ENCODE results near the gene LRCH4.

LRCH4 gene

GRCh38 chr7:100584683-100585510 lies 1.0 kb downstream of the LRCH4 start:
- peaks cover 7% of the 10 kb centered on the region for H3K27me3 ChIP-seq (ENCODE audit: control insufficient read depth, insufficient read depth, low read length)
- peak overlapping the region; percentile 84 for H3K9ac ChIP-seq (ENCODE audit: low read length)
- no peaks in the 10 kb centered on the region for H3K9me3 ChIP-seq (ENCODE audit: control insufficient read depth, low read length)
- peaks cover 20% of the 10 kb centered on the region for H3K36me3 ChIP-seq (ENCODE audit: control insufficient read depth, insufficient read depth, low read length)
- peak overlapping the region; percentile 66 for H3K4me3 ChIP-seq (ENCODE audit: low read length)
- H3K4me1 ChIP-seq (ENCODE audit: control insufficient read depth, insufficient read depth, low read length): peaks cover 39% of the 10 kb centered on the region

DNA sequence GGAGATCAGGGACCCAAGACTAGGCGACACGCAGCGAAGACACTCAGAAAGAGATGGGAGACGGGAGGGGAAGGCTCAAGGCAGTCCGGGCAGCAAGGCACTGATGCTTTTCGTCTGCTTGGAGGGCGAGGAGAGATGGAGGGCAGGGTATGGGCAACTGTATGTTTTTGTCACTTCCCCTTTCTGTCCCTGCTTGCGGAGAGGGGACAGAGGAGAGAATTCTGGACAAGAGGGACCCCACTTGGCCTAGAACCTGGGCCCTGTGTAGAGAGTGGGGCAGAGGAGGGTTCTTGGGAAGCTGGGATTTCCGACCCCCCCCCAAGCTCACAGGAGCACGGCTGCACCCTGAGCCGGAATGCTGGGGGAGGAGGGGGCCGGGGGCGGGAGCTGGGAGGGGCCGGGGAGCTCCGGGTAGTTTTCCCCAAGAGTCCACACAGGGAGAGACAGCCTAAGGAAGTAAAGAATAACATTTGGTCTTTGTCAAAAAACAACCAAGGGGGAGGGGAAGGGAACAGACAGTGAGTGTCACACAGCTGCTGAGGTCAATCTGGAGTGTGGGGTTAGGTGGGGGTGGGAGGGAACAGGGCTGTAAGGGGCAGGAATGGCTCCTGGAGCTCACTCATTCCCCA lies 1.8 kb downstream of the LRCH4 start:
- H3K36me3 ChIP-seq (ENCODE audit: control insufficient read depth, insufficient read depth, low read length): peaks cover 22% of the 10 kb centered on the region
- H3K9ac ChIP-seq (ENCODE audit: low read length): peak overlapping the region; percentile 84
- no peaks in the 10 kb centered on the region for H3K27me3 ChIP-seq (ENCODE audit: control insufficient read depth, insufficient read depth, low read length)
- H3K4me1 ChIP-seq (ENCODE audit: control insufficient read depth, insufficient read depth, low read length): peaks cover 39% of the 10 kb centered on the region
- H3K4me3 ChIP-seq (ENCODE audit: low read length): peak overlapping the region; percentile 66
- H3K9me3 ChIP-seq (ENCODE audit: control insufficient read depth, low read length): no peaks in the 10 kb centered on the region

DNA sequence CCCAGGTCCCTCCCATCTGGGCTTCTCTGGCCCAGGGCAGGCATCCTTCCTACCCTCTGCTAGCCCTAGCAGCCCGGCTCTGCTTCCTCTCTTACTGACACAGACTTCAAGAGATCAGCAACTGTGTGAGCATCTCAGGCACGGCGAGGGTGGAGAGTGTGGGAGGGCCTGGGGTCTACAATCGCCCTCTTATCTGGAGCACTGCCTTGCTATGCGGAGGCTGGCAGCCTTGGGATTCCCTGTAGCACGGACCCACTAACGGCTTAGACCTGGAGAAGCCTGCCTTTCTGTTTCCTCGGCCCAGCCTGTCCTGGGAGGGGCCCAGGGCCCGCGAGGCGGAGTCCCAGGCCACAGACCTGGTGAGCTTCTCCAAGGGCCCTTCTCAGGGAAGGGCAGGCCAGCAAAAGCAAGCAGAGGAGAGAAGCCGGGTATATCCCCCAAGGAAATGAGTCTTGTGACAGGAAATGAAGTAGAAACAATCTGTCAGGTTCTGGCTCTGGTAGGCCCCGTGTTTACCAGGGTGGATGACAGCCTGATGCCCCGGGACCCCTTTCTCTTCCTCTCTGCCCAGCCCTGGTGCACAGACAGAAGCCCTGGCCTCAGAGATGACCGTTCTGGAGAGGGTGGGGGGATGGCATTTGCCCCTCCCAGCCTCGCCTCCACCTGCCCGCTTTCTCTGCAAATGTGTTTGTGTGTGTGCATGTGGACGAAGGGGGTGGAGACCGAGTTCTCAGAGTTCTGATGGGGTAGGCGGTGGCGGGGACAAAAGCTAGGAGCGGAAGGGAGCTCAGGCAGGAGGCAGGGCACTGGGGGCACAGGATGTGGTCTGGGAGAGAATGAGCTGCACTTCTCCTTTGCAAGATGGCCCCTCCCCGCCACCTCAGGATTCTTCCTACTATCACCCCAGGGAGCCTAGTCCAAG lies 2.5 kb downstream of the LRCH4 start:
- peaks cover 29% of the 10 kb centered on the region for H3K36me3 ChIP-seq (ENCODE audit: control insufficient read depth, insufficient read depth, low read length)
- H3K9me3 ChIP-seq (ENCODE audit: control insufficient read depth, low read length): no peaks in the 10 kb centered on the region
- peaks cover 39% of the 10 kb centered on the region for H3K4me1 ChIP-seq (ENCODE audit: control insufficient read depth, insufficient read depth, low read length)
- peak overlapping the region; percentile 49 for H3K9ac ChIP-seq (ENCODE audit: low read length)
- H3K27me3 ChIP-seq (ENCODE audit: control insufficient read depth, insufficient read depth, low read length): no peaks in the 10 kb centered on the region
- H3K4me3 ChIP-seq (ENCODE audit: low read length): no peak overlapping the region

- peaks cover 36% of the 10 kb centered on the region for H3K36me3 ChIP-seq (ENCODE audit: control insufficient read depth, insufficient read depth, low read length)
These were observed 3.3 kb downstream of the LRCH4 start for GRCh38 chr7:100582650-100583049.

DNA sequence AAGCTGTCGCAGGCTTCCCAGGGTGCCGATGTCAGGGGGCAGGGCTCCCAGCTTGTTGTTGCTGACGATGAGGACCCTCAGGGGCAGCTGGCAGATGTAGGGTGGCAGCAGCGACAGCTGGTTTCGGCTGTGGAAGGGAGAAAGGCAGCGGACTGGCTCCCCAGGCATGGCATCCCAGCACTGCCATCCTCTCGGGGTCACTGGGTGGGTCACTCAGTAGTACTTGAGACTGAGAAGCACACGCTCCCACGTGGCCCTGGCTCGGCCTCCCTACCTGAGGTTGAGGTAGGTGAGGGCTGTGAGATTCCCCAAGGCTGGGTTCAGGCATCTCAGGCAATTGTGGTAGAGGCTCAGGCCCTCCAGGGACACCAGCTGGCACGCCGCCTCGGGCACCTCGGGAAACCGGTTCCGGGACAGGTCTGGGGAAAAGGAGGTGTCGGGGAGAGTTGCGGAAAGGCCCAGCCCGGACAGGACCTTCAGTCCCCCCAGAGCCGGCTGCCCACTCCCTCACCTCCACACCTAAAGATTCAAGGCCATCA lies 3.8 kb downstream of the LRCH4 start:
- peak overlapping the region; percentile 49 for H3K9ac ChIP-seq (ENCODE audit: low read length)
- peaks cover 38% of the 10 kb centered on the region for H3K4me1 ChIP-seq (ENCODE audit: control insufficient read depth, insufficient read depth, low read length)
- H3K9me3 ChIP-seq (ENCODE audit: control insufficient read depth, low read length): no peaks in the 10 kb centered on the region
- no peaks in the 10 kb centered on the region for H3K27me3 ChIP-seq (ENCODE audit: control insufficient read depth, insufficient read depth, low read length)
- H3K36me3 ChIP-seq (ENCODE audit: control insufficient read depth, insufficient read depth, low read length): peaks cover 37% of the 10 kb centered on the region
- no peak overlapping the region for H3K4me3 ChIP-seq (ENCODE audit: low read length)

More at GRCh38 chr7:100582650-100583049, 3.3 kb downstream of the LRCH4 start:
- H3K4me1 ChIP-seq (ENCODE audit: control insufficient read depth, insufficient read depth, low read length): peaks cover 39% of the 10 kb centered on the region
- H3K9me3 ChIP-seq (ENCODE audit: control insufficient read depth, low read length): no peaks in the 10 kb centered on the region
- peak overlapping the region; percentile 49 for H3K9ac ChIP-seq (ENCODE audit: low read length)
- no peak overlapping the region for H3K4me3 ChIP-seq (ENCODE audit: low read length)
- H3K27me3 ChIP-seq (ENCODE audit: control insufficient read depth, insufficient read depth, low read length): no peaks in the 10 kb centered on the region

GRCh38 chr7:100580466-100581283 lies 5.3 kb downstream of the LRCH4 start:
- H3K36me3 ChIP-seq (ENCODE audit: control insufficient read depth, insufficient read depth, low read length): peaks cover 37% of the 10 kb centered on the region
- H3K4me1 ChIP-seq (ENCODE audit: control insufficient read depth, insufficient read depth, low read length): peaks cover 36% of the 10 kb centered on the region
- no peaks in the 10 kb centered on the region for H3K9me3 ChIP-seq (ENCODE audit: control insufficient read depth, low read length)
- no peak overlapping the region for H3K9ac ChIP-seq (ENCODE audit: low read length)
- H3K4me3 ChIP-seq (ENCODE audit: low read length): no peak overlapping the region
- no peaks in the 10 kb centered on the region for H3K27me3 ChIP-seq (ENCODE audit: control insufficient read depth, insufficient read depth, low read length)

- Histone ChIP-seq H3K9ac (ENCODE audit: low read length) (no peak overlapping the region), H3K4me1 (ENCODE audit: control insufficient read depth, insufficient read depth, low read length) (peaks cover 18% of the 10 kb centered on the region), H3K9me3 (ENCODE audit: control insufficient read depth, low read length) (no peaks in the 10 kb centered on the region), H3K36me3 (ENCODE audit: control insufficient read depth, insufficient read depth, low read length) (peaks cover 37% of the 10 kb centered on the region), H3K4me3 (ENCODE audit: low read length) (no peak overlapping the region), H3K27me3 (ENCODE audit: control insufficient read depth, insufficient read depth, low read length) (no peaks in the 10 kb centered on the region)
These were observed 7.4 kb downstream of the LRCH4 start for GRCh38 chr7:100578246-100579183.

GRCh38 chr7:100577507-100577906 lies 8.4 kb downstream of the LRCH4 start:
- Histone ChIP-seq H3K4me3 (ENCODE audit: low read length) (no peak overlapping the region), H3K4me1 (ENCODE audit: control insufficient read depth, insufficient read depth, low read length) (peaks cover 8% of the 10 kb centered on the region), H3K27me3 (ENCODE audit: control insufficient read depth, insufficient read depth, low read length) (no peaks in the 10 kb centered on the region), H3K9ac (ENCODE audit: low read length) (no peak overlapping the region), H3K9me3 (ENCODE audit: control insufficient read depth, low read length) (no peaks in the 10 kb centered on the region), H3K36me3 (ENCODE audit: control insufficient read depth, insufficient read depth, low read length) (peaks cover 37% of the 10 kb centered on the region)

GRCh38 chr7:100577103-100577502 lies 8.8 kb downstream of the LRCH4 start:
- Histone ChIP-seq H3K27me3 (ENCODE audit: control insufficient read depth, insufficient read depth, low read length) (no peaks in the 10 kb centered on the region), H3K4me3 (ENCODE audit: low read length) (no peak overlapping the region), H3K4me1 (ENCODE audit: control insufficient read depth, insufficient read depth, low read length) (peaks cover 4% of the 10 kb centered on the region), H3K36me3 (ENCODE audit: control insufficient read depth, insufficient read depth, low read length) (peaks cover 35% of the 10 kb centered on the region), H3K9ac (ENCODE audit: low read length) (no peak overlapping the region), H3K9me3 (ENCODE audit: control insufficient read depth, low read length) (no peaks in the 10 kb centered on the region)

GRCh38 chr7:100576384-100576993 lies 9.4 kb downstream of the LRCH4 start:
- Histone ChIP-seq H3K4me3 (ENCODE audit: low read length) (no peak overlapping the region), H3K9me3 (ENCODE audit: control insufficient read depth, low read length) (no peaks in the 10 kb centered on the region), H3K36me3 (ENCODE audit: control insufficient read depth, insufficient read depth, low read length) (peaks cover 29% of the 10 kb centered on the region), H3K27me3 (ENCODE audit: control insufficient read depth, insufficient read depth, low read length) (peaks cover 6% of the 10 kb centered on the region), H3K9ac (ENCODE audit: low read length) (no peak overlapping the region), H3K4me1 (ENCODE audit: control insufficient read depth, insufficient read depth, low read length) (peaks cover 5% of the 10 kb centered on the region)
